Uterus (tissue), 2 donors: ENCODE data around the gene CALHM1.

ENCODE experiments used
- POLR2A ChIP-seq, 2 donors: fragments of 450-650 bp; IDR thresholded peaks; one replicate each; pipeline ENCODE4 v1.6.1; 2016; ENCODE audit warnings: antibody characterized with exemption in 2 of 2, mild to moderate bottlenecking in 1 of 2, moderate library complexity in 1 of 2
- TF ChIP-seq, protein P1 (sequence below), 4 experiments: fragments of 200-600 bp in 2 of 4; fragments of 450-650 bp in 2 of 4; sonication (generic) in 2 of 4; IDR thresholded peaks; one replicate each; pipeline ENCODE4 v1.5.1; 2016 to 2019; ENCODE audit warnings: antibody characterized with exemption in 4 of 4, mild to moderate bottlenecking in 2 of 4, moderate library complexity in 1 of 4

DNA sequence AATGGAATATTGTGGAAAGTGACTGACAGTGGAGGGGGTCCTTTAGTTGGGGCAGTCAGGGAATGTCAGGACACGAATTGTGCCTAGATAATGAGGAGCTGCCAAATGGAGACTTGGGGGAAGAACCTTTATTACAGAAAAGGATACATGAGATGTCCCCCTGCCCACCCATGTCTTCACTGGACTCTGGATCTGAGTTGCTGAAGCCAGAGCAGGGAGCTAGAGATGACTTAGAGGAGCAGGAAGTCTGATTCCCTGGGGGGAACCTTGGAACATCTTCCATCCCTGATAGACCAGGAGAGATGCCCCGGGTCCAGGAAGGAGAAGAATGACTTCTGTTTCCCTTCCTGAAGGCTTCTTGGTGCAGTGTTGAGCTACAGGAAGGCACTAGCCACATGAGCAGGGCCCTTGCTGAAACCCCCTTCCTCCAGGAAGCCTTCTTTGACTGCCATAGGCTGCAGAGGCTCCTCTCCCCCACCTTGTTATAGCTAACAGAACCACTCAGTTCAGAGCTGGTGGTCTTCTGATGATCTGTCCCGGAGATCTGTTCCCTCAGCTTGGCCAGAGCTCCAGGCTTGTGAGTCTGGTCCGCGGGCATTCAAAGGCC is 34.1 kb upstream of the CALHM1 start:
- TF ChIP-seq, protein P1, sequence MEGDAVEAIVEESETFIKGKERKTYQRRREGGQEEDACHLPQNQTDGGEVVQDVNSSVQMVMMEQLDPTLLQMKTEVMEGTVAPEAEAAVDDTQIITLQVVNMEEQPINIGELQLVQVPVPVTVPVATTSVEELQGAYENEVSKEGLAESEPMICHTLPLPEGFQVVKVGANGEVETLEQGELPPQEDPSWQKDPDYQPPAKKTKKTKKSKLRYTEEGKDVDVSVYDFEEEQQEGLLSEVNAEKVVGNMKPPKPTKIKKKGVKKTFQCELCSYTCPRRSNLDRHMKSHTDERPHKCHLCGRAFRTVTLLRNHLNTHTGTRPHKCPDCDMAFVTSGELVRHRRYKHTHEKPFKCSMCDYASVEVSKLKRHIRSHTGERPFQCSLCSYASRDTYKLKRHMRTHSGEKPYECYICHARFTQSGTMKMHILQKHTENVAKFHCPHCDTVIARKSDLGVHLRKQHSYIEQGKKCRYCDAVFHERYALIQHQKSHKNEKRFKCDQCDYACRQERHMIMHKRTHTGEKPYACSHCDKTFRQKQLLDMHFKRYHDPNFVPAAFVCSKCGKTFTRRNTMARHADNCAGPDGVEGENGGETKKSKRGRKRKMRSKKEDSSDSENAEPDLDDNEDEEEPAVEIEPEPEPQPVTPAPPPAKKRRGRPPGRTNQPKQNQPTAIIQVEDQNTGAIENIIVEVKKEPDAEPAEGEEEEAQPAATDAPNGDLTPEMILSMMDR (IDR thresholded peaks at IDR 0.05) = no peak
- no peak for TF ChIP-seq POLR2A (IDR thresholded peaks at IDR 0.05)
